Measurements from ENCODE around the gene XRCC1. TPM values are rescaled to one million over a fixed set of nuclear protein-coding genes. Genes with fewer than 3 reads are reported as not detected.
A peak's percentile ranks its signal among the peaks of the same experiment; 100 is the strongest.

XRCC1 gene
- polyA plus RNA-seq, 3 donors = 13.1 to 23.0 (median 19.3) TPM

DNA sequence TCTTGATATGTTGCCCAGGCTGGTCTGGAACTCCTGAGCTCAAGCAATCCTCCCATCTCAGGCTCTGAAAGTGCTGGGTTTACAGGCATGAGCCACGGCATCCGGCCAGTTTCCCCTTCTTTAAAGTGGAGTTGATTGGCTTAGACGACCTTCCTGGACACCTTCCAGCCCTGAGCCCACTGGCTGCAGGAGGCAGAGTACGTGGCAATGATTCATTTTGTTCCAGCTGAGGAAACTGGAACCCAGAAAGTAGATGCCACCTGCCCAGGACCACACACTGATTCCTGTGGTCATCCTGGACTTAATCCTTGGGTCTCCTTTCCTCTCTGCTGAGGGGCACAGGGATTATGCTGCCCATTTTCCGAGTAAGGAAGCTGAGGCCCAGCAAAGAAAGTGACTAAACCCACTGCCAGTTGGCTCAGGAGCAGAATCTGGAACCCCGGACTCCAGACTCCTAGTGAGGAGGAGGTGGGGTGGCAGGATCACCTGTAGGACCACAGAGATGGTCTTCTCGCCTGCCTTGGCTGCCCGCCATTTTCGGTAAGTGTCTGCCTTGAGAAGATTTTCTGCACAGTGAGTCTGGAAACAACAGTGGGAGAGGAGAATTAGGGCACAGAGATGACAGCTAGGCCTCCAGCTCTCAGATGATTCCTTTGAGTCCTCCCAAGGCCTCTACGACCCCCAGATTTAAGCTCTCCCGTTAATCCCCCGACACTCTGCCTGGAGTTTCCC is 737 bp downstream of the XRCC1 start:
- Histone ChIP-seq H3K79me2 (ENCODE audit: insufficient read depth, low read length) (peaks cover 40% of the 10 kb centered on the region), H3K9ac (ENCODE audit: insufficient read depth, low read length, poor library complexity, severe bottlenecking) (peak overlapping the region; percentile 90), H3K36me3 (replicated peaks in 1 of 2; ENCODE audit: control insufficient read depth in 1 of 2, insufficient read depth in 2 of 2, low read length in 2 of 2) (peaks cover 0 to 17% of the 10 kb centered on the region in 2 donors), H2AFZ (ENCODE audit: insufficient read depth, low read depth, low read length, poor library complexity, severe bottlenecking) (peak overlapping the region; percentile 94), H3K4me3 (replicated peaks in 1 of 3; ENCODE audit: low read depth in 2 of 3, low read length in 3 of 3) (peak overlapping the region; percentile 72 to 89 (median 87)), H3K4me2 (replicated peaks; ENCODE audit: extremely low read depth, low read length, poor library complexity, severe bottlenecking) (peak overlapping the region; percentile 79), H3K27me3 (ENCODE audit: control insufficient read depth in 2 of 2, insufficient read depth in 2 of 2, low read length in 2 of 2) (no peaks in the 10 kb centered on the region), H4K20me1 (ENCODE audit: insufficient read depth, low read length) (no peaks in the 10 kb centered on the region), H3K27ac (ENCODE audit: low read depth in 1 of 2, low read length in 2 of 2) (peak overlapping the region; percentile 55 to 96), H3K4me1 (ENCODE audit: control insufficient read depth in 1 of 2, insufficient read depth in 2 of 2, low read length in 2 of 2) (peaks cover 19 to 21% of the 10 kb centered on the region in 2 donors), H3K9me3 (replicated peaks in 1 of 2; ENCODE audit: control insufficient read depth in 1 of 2, insufficient read depth in 1 of 2, low read length in 2 of 2) (no peaks in the 10 kb centered on the region)
- Mint-ChIP-seq H3K27ac (peak overlapping the region; percentile 95 to 98 (median 97)), H3K4me3 (peak overlapping the region; percentile 87 to 96), H3K9me3 (no peaks in the 10 kb centered on the region), H3K36me3 (peaks cover 11 to 23% of the 10 kb centered on the region in 2 donors), H3K4me1 (peaks cover 29% of the 10 kb centered on the region), H3K27me3 (ENCODE audit: low read depth in 3 of 3) (peaks cover 0 to 4% (median 0%) of the 10 kb centered on the region in 3 donors)
- 42% methylated on average over 8 of the region's 12 CpGs for WGBS (ENCODE audit: insufficient coverage)
- intact Hi-C loops (cut with micrococcal nuclease) = loop anchor here (1.0 kb wide), 1 partner anchor 22 kb away; the partner anchor contains the start of genes IRGQ (in 2 of the 2) and ZNF576 (in 2 of the 2)
- DNase-seq = peak in 2 of 3 donors; percentile 16 to 68
- no peak for TF ChIP-seq CTCF (IDR thresholded peaks at IDR 0.05)

DNA sequence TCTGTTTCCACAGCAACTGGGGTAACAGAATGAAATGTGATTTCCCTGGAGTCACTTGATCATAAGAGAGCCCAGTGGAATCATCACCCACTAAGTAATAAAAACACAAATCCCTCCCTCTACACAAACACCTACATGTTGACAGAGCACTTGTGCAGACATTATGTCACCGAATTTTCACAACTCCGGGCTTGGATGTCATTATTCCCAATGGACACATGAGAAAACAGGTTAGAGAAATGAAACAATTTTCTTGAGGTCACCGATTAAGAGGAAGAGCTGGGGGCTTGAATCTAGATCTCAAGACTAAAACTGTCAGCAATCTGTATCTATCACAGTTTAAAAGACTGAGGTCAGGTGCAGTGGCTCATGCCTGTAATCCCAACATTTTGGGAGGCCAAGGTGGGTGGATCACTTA is 3.1 kb downstream of the XRCC1 start:
- H3K4me2 ChIP-seq (replicated peaks; ENCODE audit: extremely low read depth, low read length, poor library complexity, severe bottlenecking) = no peak overlapping the region
- peaks cover 46% of the 10 kb centered on the region for H3K79me2 ChIP-seq (ENCODE audit: insufficient read depth, low read length)
- no peaks in the 10 kb centered on the region for H3K9me3 ChIP-seq (replicated peaks in 1 of 2; ENCODE audit: control insufficient read depth in 1 of 2, insufficient read depth in 1 of 2, low read length in 2 of 2)
- DNase-seq = no peak
- H4K20me1 ChIP-seq (ENCODE audit: insufficient read depth, low read length) = no peaks in the 10 kb centered on the region
- WGBS (ENCODE audit: insufficient coverage) = 100% methylated on average over 1 of the region's 3 CpGs
- H3K27me3 Mint-ChIP-seq (ENCODE audit: low read depth in 3 of 3) = peaks cover 0 to 2% (median 0%) of the 10 kb centered on the region in 3 donors
- H2AFZ ChIP-seq (ENCODE audit: insufficient read depth, low read depth, low read length, poor library complexity, severe bottlenecking) = no peak overlapping the region
- peaks cover 18 to 19% of the 10 kb centered on the region in 2 donors for H3K4me1 ChIP-seq (ENCODE audit: control insufficient read depth in 1 of 2, insufficient read depth in 2 of 2, low read length in 2 of 2)
- no peak overlapping the region for H3K4me3 Mint-ChIP-seq
- peaks cover 25% of the 10 kb centered on the region for H3K4me1 Mint-ChIP-seq
- H3K9ac ChIP-seq (ENCODE audit: insufficient read depth, low read length, poor library complexity, severe bottlenecking) = no peak overlapping the region
- no peaks in the 10 kb centered on the region for H3K9me3 Mint-ChIP-seq
- no peaks in the 10 kb centered on the region for H3K27me3 ChIP-seq (ENCODE audit: control insufficient read depth in 2 of 2, insufficient read depth in 2 of 2, low read length in 2 of 2)
- intact Hi-C loops (cut with micrococcal nuclease) = no loop called here
- peaks cover 0 to 17% of the 10 kb centered on the region in 2 donors for H3K36me3 ChIP-seq (replicated peaks in 1 of 2; ENCODE audit: control insufficient read depth in 1 of 2, insufficient read depth in 2 of 2, low read length in 2 of 2)
- TF ChIP-seq CTCF (IDR thresholded peaks at IDR 0.05) = no peak
- peaks cover 11 to 25% of the 10 kb centered on the region in 2 donors for H3K36me3 Mint-ChIP-seq
- H3K27ac Mint-ChIP-seq = peak overlapping the region in 4 of 7 donors; percentile 3 to 43 (median 20)
- no peak overlapping the region for H3K27ac ChIP-seq (ENCODE audit: low read depth in 1 of 2, low read length in 2 of 2)
- H3K4me3 ChIP-seq (replicated peaks in 1 of 3; ENCODE audit: low read depth in 2 of 3, low read length in 3 of 3) = no peak overlapping the region

All from CD14-positive monocyte (primary cell).